ENCODE measurements around the gene CDH9.
"Not testable (repeated sequence)": the region's sequence is repeated elsewhere in the genome, so short reads cannot be mapped to it uniquely, and the experiment has no call there.

The CDH9 gene

GRCh38 chr5:26948921-26949320 lies 89.5 kb downstream of the CDH9 start:
- DNase-seq, result no peak

DNA sequence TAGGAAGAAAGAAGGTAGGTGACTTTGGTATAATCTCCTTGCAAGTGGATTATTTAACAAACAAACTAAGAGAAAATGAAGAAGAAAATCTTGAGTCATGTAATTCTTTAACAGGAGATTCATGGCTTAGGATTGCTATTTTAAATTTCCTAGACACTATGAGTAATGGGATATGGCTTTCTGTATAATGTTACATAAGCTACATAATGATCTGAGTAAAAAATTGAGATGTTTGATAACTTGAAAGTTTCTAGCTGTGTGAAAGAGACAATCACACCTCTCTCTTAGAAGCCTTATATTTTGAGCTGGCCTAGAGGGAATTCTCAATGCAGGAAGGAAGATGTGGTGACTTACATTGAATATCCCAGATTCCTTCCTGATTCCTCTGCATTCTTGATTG lies 92.5 kb downstream of the CDH9 start:
- DNase-seq, result no peak

- no peak for DNase-seq
Measured at GRCh38 chr5:26942481-26942880, 95.9 kb downstream of the CDH9 start.

DNA sequence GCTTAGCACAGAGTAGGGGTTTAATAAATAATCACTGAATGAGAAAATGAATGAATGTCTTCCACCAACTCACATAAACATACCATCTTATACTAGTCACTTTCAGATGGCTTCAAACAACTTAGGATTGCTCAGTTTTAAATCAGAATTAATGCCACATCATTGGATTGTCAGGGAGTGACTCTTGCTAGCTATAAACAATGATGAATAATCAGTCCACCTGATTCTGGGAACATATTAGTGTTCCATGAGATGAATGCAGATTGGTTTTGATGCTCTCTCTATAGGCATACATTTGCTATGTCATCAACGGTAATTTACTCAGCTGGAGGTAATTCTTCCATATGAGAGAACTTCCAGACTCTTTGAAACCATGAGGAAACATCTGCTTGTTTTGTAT lies 97.4 kb downstream of the CDH9 start:
- DNase-seq, result no peak

DNA sequence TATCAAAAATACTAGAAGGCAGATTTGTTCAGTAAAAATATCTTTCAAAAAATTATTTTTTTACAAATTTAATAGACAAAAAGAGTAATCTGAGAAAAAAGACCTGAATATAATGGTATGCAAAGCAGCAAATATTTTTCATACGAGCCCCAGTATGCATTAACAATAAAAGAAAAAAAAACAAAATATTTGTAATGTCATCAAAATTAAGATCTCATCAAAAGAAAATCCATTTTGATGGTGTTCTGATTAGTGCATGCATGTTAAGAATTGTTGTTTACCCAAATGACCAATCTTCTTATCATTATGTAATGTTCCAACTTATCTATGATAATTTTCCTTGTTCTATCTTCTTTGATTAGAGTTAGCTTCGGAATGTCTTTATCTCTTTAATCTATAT lies 106.1 kb downstream of the CDH9 start:
- DNase-seq, result no peak

DNA sequence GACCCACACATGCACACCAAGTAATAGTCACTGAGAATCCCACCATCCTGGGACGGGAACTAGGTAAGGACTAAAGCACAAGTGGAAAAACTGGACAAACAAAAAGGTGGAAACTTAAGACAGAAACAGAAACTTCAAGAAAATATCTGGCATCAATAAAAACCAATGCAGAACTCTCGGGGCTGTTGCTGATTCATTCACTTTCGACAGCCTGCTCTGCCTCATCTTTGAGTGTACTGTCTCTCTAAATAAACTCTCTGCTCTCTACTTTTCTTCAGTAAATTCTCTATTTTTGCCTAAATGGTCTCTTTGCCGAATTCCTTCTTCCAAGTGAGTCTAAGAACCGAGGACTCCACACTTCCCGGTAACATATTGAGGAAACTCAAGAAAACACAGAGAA lies 116.9 kb downstream of the CDH9 start:
- no peak for DNase-seq

DNA sequence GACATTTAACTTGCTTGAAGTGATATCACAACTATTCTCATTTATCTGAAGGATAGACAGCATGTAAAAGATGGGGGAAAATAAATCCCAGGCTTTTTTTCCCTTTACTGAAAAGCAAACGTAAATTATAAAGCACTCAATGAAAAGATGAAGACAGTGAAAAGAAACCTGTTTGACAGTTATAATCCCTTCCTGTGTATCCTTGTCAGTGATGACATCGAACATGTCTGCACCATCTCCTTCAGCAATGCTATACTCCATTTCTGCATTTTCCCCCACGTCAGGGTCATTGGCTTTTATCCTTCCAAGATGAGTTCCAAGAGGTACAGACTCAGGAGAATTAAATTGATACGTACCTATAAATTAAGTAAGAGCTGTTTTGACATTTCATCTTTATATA lies 134.9 kb downstream of the CDH9 start:
- no peak for DNase-seq

GRCh38 chr5:26894719-26895263 lies 143.6 kb downstream of the CDH9 start:
- DNase-seq, result no peak

GRCh38 chr5:26893078-26893477 lies 145.3 kb downstream of the CDH9 start:
- no peak for DNase-seq

- no peak for DNase-seq
Measured at GRCh38 chr5:26889815-26890214, 148.6 kb downstream of the CDH9 start.

DNA sequence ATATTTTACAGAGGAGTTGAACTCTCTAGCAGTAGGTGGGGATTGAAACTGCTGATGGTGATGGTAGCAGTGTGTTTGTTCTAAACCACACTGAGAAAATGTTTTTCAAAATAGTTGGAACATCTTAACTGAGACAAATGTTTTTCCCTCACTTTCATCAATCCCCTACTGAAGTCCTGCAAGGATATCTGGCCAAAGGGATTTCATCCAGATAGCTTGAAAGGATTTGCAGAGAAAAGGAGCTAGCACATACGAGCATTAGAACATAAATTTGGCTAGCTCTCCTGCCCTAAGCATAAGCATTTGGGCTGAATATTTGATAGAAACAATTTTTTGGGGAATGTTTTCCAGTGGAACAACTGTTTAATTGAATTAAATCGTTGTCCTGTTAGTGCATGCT lies 153.9 kb downstream of the CDH9 start:
- DNase-seq, result no peak

DNA sequence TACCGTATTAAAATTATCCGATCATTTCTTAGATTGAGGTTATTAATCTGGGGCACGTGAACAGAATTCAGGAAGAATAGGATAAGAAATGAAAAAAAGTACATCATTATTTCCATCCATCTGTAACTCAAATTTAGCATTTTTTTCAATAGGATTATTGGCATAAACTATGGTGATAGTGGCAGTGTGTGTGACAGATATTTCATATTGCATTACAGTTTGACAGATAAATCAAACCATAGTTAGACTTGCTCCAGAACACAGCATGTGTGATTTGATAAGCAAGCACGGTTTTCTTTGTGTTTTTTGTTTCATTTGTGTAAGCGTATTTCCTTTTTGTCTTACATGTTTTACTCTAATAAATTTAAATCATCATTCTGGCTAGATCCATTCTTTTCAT lies 155.0 kb downstream of the CDH9 start:
- no peak for DNase-seq

GRCh38 chr5:26881901-26882300 lies 156.5 kb downstream of the CDH9 start:
- no peak for DNase-seq

GRCh38 chr5:26877154-26877553 lies 161.2 kb downstream of the CDH9 start:
- no peak for DNase-seq

DNA sequence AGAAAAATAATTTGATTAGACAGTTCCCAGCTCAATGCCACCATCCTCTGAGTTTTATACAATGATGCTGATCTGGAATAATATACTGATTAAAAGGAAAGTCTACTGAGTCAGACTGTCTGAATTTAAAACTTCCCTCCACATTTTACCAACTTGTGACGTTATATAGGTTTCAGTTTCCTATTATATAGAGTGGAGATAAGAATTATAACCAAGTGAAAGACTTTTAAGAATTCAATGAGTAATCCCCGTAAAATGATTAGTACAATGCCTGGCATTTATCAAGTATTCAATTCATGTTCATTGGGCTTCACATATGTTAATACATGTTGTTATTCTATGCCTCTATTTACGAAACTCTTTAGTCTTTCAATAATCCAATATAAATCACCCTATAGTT lies 166.0 kb downstream of the CDH9 start:
- DNase-seq, result no peak

- no peak for DNase-seq
Measured at GRCh38 chr5:26869781-26870180, 168.6 kb downstream of the CDH9 start.

GRCh38 chr5:26868504-26868903 lies 169.9 kb downstream of the CDH9 start:
- DNase-seq, result no peak

GRCh38 chr5:26864061-26864460 lies 174.3 kb downstream of the CDH9 start:
- DNase-seq, result no peak

- DNase-seq, result no peak
Measured at GRCh38 chr5:26856238-26856637, 182.1 kb downstream of the CDH9 start.

GRCh38 chr5:26852450-26852849 lies 185.9 kb downstream of the CDH9 start:
- DNase-seq, result not testable (repeated sequence)

- no peak for DNase-seq
Measured at GRCh38 chr5:26847041-26847736, 191.2 kb downstream of the CDH9 start.

DNA sequence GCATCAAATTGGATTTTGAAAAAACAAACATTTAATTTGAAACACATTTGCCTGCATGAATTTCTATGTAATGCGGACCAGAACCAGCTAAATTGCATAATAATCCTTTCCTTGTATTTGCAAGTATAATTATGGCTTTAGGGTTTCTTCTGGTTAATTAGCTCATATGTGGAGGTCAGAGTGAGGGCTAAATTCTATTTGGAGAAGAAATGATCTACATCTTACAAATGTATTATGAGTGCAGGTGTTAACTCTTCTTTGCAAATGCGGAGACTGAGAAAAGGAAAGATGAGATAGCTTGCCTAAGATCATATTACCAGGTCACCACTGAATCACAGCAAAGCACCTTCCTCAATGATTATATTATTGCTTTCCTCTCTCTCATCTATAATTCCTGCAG lies 194.7 kb downstream of the CDH9 start:
- no peak for DNase-seq

- no peak for DNase-seq
Measured at GRCh38 chr5:26833596-26833995, 204.8 kb downstream of the CDH9 start.
